GM04503 (cell line): ENCODE results near the gene SGCD.

ENCODE experiments used
- DNase-seq: peaks from one replicate; pipeline ENCODE4 v3.0.0-alpha.2; 2012; ENCODE audit warnings: low read depth

The SGCD gene

DNA sequence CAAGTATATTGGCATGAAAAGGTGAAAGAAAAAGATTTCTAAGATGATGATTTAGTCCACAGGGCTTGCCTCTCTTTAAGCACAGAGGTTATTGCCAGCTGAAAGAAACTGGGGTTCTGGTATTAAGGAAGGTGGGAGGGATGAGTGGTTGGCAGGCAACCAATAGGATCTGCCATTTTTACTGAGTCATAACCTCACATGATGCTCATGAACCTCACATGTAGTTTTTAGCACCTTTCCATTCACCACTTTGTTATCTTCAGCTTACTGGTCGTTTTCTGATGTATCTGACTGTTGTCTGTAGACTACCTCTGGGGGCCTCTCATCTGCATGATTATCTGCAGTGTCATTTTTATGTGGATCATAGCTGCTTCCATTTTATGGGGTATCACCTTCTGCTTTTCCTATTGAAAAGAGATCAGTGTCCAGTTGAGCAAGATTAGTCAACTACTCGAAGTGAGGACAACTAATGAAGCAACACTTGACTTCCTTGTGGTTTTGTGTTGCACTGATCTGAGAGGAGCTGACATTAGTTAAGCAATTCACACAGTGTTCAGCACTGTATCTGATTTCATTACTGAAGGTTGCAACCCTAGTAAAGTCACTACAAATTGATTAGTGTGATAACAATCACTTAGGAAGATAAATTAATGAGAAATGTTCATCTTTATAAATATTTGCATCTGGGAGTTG, 186.3 kb downstream of the SGCD start:
- no peak for DNase-seq

GRCh38 chr5:156515121-156515520, 188.2 kb downstream of the SGCD start:
- DNase-seq = no peak

- DNase-seq = no peak
Observed at GRCh38 chr5:156515803-156516360, 188.9 kb downstream of the SGCD start.

GRCh38 chr5:156522651-156523529, 195.9 kb downstream of the SGCD start:
- DNase-seq = no peak

DNA sequence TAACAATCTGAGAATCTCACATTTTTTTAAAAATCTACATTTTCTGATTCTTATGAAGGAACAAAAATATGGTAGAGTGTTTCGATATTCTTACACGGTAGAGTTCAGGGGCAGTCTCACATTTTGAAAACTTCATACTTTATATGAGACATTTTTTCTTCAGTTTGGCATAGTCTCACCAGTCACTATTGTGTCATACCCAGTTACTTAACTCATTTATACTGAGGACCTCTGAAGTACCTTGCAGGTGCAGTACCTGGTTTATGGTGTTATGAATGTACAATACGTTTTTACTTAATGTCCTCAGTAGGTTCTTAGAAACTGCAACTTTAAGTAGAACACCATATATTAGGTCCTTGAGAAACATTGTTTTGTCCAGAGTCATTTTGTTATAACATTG, 196.6 kb downstream of the SGCD start:
- no peak for DNase-seq

DNA sequence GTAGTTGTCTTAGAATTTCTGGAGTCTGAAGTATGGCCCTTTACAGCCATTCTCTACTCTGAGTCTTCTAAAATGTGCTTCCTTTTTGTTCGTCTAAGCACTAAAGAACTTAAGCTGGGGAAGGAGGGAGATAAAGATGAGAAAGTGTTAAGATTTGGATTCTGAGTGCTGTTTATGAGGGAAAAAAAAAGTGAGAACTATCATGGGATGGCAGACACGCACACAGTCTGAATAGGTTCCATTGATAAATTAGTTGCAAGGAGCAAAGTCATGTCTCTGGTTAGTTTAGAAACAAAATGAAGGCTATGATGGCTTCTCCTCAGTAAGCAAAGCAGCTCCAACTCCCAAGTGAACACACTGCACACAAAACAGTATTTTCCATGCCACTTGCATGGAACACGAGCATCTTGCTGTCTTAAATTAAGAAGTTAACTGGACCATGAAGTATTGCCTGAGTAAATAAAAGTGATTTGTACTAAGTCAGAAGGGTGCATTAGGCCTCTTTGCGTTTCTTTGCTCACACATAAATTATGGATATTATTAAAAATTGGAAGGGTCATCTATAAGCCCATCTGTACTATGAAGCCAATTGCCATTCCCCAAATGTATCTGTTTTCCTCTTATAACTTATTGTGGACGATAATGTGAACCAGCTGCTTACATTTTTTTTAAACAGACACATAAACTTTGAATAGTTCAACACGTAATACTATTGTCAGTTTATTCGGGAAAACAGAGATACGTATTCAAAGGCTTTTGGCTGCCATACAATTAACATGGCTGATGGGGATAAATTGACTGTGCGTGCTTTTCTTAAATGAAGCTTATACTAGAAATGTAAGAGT, 199.3 kb downstream of the SGCD start:
- no peak for DNase-seq

GRCh38 chr5:156527611-156528010, 200.6 kb downstream of the SGCD start:
- DNase-seq = no peak

- no peak for DNase-seq
Observed at GRCh38 chr5:156528673-156529072, 201.7 kb downstream of the SGCD start.

- no peak for DNase-seq
Observed at GRCh38 chr5:156529892-156530291, 202.9 kb downstream of the SGCD start.

DNA sequence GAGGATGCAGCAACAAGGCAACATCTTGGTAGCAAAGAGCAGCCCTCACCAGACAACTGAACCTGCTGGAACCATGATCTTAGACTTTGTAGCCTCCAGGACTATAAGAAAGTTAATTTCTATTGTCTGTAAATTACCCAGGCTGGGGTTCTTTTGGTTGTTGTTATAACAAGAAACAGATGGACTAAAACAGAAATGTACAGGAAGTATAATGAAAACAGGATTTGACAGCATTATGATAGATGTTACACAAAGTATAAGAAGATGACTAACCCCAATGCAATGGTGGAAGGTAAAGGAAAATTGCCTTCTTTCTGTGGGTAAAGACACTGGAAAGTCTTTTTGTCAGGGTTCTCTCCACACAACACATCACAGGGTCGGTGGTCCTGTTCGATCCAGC, 204.2 kb downstream of the SGCD start:
- no peak for DNase-seq

- DNase-seq = no peak
Observed at GRCh38 chr5:156532921-156533320, 206.0 kb downstream of the SGCD start.

- no peak for DNase-seq
Observed at GRCh38 chr5:156534085-156534484, 207.1 kb downstream of the SGCD start.

GRCh38 chr5:156534906-156535485, 208.0 kb downstream of the SGCD start:
- DNase-seq = peak; percentile 31

DNA sequence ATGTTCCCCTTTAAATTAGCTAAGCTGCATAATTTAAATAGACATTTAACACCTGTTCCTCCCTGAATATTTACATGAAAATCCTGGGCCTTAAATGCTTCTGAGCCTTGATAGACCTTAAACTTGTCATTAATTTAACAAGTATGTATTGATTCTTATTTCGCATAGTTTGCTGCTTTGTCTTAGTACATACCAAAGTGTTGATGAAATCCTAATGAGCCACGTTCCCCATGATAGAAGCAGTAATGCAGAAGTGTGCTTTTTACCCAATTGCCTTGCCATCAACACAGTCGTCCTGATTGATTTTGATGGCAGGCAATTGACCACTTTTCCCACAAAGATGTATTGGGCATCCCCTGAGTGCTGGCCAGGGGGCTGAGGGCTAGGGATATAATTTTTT, 213.5 kb downstream of the SGCD start:
- DNase-seq = no peak

DNA sequence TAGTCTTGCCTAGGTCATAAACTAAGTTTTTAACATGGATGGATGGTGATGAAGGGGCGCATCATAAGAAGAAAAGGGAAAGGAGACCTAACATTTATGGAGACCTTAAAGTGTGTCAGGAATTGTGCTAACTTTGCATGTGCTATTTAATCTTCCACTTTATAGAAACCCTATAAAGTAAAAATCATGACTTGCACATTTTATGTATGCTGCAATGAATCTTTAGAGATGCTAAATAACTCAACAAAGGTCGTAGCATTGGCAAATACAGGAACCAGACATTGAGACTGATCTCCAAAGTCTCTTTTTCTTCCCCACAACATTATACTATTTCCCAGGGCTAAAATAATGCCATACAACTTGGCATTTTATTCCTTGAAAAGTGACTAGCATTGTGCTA, 214.6 kb downstream of the SGCD start:
- DNase-seq = no peak

GRCh38 chr5:156543348-156544145, 216.6 kb downstream of the SGCD start:
- no peak for DNase-seq

- no peak for DNase-seq
Observed at GRCh38 chr5:156552855-156553358, 225.9 kb downstream of the SGCD start.

GRCh38 chr5:156556666-156557406, 229.9 kb downstream of the SGCD start:
- no peak for DNase-seq

- peak; percentile 39 for DNase-seq
Observed at GRCh38 chr5:156560002-156560401, 233.0 kb downstream of the SGCD start.

- no peak for DNase-seq
Observed at GRCh38 chr5:156561651-156562050, 234.7 kb downstream of the SGCD start.
